HEK293 (cell line): ENCODE data around the gene TRH.

Source experiments
- CTCF ChIA-PET: fragments of 350-600 bp; formaldehyde crosslinking; extraction: SDS; loops from one replicate; lab custom pipeline; 2021; ENCODE audit warnings: antibody characterized with exemption; lab: Yijun Ruan, JAX
- POLR2A ChIA-PET: fragments of 300-600 bp; formaldehyde crosslinking; extraction: SDS; loops from one replicate; lab custom pipeline; 2020; ENCODE audit warnings: antibody characterized with exemption, inconsistent platforms; lab: Yijun Ruan, JAX
- H3K27ac ChIP-seq: fragments of 200-500 bp; sonication (Bioruptor generic); 2 replicates; pipeline ENCODE4 v1.5.1; 2014; ENCODE audit warnings: low read depth, low read length, control low read depth, inconsistent platforms; ENCODE audit errors: extremely low read depth
- H3K36me3 ChIP-seq, 2 experiments: fragments of 200-500 bp in 1 of 2; sonication (Bioruptor generic) in 1 of 2; 1 replicate in 1 of 2; 2 replicates in 1 of 2; pipeline ENCODE4 v1.5.1; 2014 to 2017; ENCODE audit warnings: inconsistent platforms in 2 of 2, low read length in 2 of 2; ENCODE audit not compliant: control insufficient read depth in 2 of 2, insufficient read depth in 1 of 2
- H3K4me1 ChIP-seq: fragments of 200-500 bp; sonication (Bioruptor generic); 2 replicates; pipeline ENCODE4 v1.5.1; 2014; ENCODE audit warnings: mild to moderate bottlenecking, low read length, inconsistent platforms; ENCODE audit not compliant: control insufficient read depth, insufficient read depth
- H3K4me3 ChIP-seq: 2 replicates; pipeline ENCODE4 v1.5.1; 2011; ENCODE audit warnings: low read depth, mild to moderate bottlenecking, control low read depth, low read length, moderate library complexity
- H3K9me3 ChIP-seq: fragments of 200-500 bp; sonication (Bioruptor generic); 2 replicates; pipeline ENCODE4 v1.5.1; 2014; ENCODE audit warnings: low read depth, low read length, inconsistent platforms; ENCODE audit not compliant: control insufficient read depth, insufficient read depth
- KLF16 ChIP-seq: fragments of 450-650 bp; formaldehyde crosslinking; IDR thresholded peaks from 2 replicates; pipeline ENCODE4 v1.5.1; 2017; ENCODE audit warnings: missing biosample characterization, missing genetic modification characterization
- MEIS1 ChIP-seq: sonication (generic); formaldehyde crosslinking; IDR thresholded peaks from 2 replicates; pipeline ENCODE4 v1.8.1; 2022; ENCODE audit warnings: missing genetic modification reagents, mild to moderate bottlenecking, borderline replicate concordance
- PRDM1 ChIP-seq: fragments of 450-650 bp; formaldehyde crosslinking; IDR thresholded peaks from 2 replicates; pipeline ENCODE4; 2016; ENCODE audit warnings: missing biosample characterization, missing genetic modification characterization
- SALL2 ChIP-seq: fragments of 450-650 bp; formaldehyde crosslinking; IDR thresholded peaks from 2 replicates; pipeline ENCODE4 v1.5.0; 2017; ENCODE audit warnings: missing biosample characterization, mild to moderate bottlenecking, missing genetic modification characterization, borderline replicate concordance
- SP7 ChIP-seq: fragments of 450-650 bp; formaldehyde crosslinking; IDR thresholded peaks from 2 replicates; pipeline ENCODE4 v1.5.1; 2016; ENCODE audit warnings: missing biosample characterization, missing genetic modification characterization
- ZNF140 ChIP-seq: fragments of 450-650 bp; formaldehyde crosslinking; IDR thresholded peaks from 2 replicates; pipeline ENCODE4 v1.5.1; 2016; ENCODE audit warnings: missing biosample characterization, missing genetic modification characterization
- ZNF221 ChIP-seq: fragments of 450-650 bp; formaldehyde crosslinking; IDR thresholded peaks from 2 replicates; pipeline ENCODE4 v1.5.1; 2017; ENCODE audit warnings: missing biosample characterization, missing genetic modification characterization, borderline replicate concordance
- ZNF239 ChIP-seq: fragments of 450-650 bp; formaldehyde crosslinking; IDR thresholded peaks from 2 replicates; pipeline ENCODE4 v1.5.1; 2016; ENCODE audit warnings: missing biosample characterization, missing genetic modification characterization
- ZNF391 ChIP-seq: fragments of 450-650 bp; formaldehyde crosslinking; IDR thresholded peaks from 2 replicates; pipeline ENCODE4 v1.5.1; 2016; ENCODE audit warnings: low read depth, missing biosample characterization, missing genetic modification characterization, borderline replicate concordance
- ZNF423 ChIP-seq: fragments of 450-650 bp; formaldehyde crosslinking; IDR thresholded peaks from 2 replicates; pipeline ENCODE4 v1.5.1; 2016; ENCODE audit warnings: missing biosample characterization, missing genetic modification characterization
- ZNF473 ChIP-seq: fragments of 450-650 bp; formaldehyde crosslinking; IDR thresholded peaks from 2 replicates; pipeline ENCODE4 v1.5.1; 2017; ENCODE audit warnings: missing biosample characterization, missing genetic modification characterization
- ZNF596 ChIP-seq: fragments of 450-650 bp; IDR thresholded peaks from 2 replicates; pipeline ENCODE4 v1.5.0; 2018; ENCODE audit warnings: missing biosample characterization, mild to moderate bottlenecking, missing genetic modification characterization, moderate library complexity
- ZNF621 ChIP-seq: fragments of 450-650 bp; formaldehyde crosslinking; IDR thresholded peaks from 2 replicates; pipeline ENCODE4 v1.5.1; 2017; ENCODE audit warnings: missing biosample characterization, missing genetic modification characterization
- ZNF701 ChIP-seq: fragments of 450-650 bp; formaldehyde crosslinking; IDR thresholded peaks from 2 replicates; pipeline ENCODE4 v1.5.1; 2016; ENCODE audit warnings: missing biosample characterization, missing genetic modification characterization
- ZNF76 ChIP-seq: fragments of 450-650 bp; formaldehyde crosslinking; IDR thresholded peaks from 2 replicates; pipeline ENCODE4; 2016; ENCODE audit warnings: low read depth, missing biosample characterization, missing genetic modification characterization, borderline replicate concordance
- ZNF785 ChIP-seq: fragments of 450-650 bp; formaldehyde crosslinking; IDR thresholded peaks from 2 replicates; pipeline ENCODE4 v1.5.1; 2016; ENCODE audit warnings: missing biosample characterization, missing genetic modification characterization
- ZNF843 ChIP-seq: fragments of 450-650 bp; formaldehyde crosslinking; IDR thresholded peaks from 2 replicates; pipeline ENCODE4 v1.5.1; 2016; ENCODE audit warnings: missing biosample characterization, missing genetic modification characterization
- TF ChIP-seq, protein P1 (sequence below): fragments of 450-650 bp; formaldehyde crosslinking; IDR thresholded peaks from 2 replicates; pipeline ENCODE4 v1.5.1; 2016; ENCODE audit warnings: missing biosample characterization, missing genetic modification characterization, borderline replicate concordance

TRH gene

DNA sequence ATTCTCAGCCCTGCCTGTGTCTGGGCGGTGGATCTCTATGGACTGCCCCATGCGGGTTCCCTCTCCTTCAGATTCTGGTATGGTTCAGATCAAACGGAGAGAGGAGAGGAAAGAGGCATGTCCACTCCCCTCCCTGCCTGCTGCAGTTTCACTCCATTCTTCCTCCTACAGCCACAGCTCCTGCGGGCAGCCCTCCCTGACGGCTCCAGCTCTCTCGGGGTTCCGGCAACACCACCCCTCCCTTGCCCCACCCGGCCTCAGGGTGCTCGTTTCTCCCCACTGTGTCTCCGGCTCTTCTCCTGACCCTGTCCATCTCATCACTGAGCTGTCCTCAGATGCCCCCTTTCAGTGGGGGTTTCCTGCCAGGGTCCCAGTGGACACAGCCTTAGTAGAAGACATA, 13.9 kb downstream of the TRH start:
- TF ChIP-seq, protein P1, sequence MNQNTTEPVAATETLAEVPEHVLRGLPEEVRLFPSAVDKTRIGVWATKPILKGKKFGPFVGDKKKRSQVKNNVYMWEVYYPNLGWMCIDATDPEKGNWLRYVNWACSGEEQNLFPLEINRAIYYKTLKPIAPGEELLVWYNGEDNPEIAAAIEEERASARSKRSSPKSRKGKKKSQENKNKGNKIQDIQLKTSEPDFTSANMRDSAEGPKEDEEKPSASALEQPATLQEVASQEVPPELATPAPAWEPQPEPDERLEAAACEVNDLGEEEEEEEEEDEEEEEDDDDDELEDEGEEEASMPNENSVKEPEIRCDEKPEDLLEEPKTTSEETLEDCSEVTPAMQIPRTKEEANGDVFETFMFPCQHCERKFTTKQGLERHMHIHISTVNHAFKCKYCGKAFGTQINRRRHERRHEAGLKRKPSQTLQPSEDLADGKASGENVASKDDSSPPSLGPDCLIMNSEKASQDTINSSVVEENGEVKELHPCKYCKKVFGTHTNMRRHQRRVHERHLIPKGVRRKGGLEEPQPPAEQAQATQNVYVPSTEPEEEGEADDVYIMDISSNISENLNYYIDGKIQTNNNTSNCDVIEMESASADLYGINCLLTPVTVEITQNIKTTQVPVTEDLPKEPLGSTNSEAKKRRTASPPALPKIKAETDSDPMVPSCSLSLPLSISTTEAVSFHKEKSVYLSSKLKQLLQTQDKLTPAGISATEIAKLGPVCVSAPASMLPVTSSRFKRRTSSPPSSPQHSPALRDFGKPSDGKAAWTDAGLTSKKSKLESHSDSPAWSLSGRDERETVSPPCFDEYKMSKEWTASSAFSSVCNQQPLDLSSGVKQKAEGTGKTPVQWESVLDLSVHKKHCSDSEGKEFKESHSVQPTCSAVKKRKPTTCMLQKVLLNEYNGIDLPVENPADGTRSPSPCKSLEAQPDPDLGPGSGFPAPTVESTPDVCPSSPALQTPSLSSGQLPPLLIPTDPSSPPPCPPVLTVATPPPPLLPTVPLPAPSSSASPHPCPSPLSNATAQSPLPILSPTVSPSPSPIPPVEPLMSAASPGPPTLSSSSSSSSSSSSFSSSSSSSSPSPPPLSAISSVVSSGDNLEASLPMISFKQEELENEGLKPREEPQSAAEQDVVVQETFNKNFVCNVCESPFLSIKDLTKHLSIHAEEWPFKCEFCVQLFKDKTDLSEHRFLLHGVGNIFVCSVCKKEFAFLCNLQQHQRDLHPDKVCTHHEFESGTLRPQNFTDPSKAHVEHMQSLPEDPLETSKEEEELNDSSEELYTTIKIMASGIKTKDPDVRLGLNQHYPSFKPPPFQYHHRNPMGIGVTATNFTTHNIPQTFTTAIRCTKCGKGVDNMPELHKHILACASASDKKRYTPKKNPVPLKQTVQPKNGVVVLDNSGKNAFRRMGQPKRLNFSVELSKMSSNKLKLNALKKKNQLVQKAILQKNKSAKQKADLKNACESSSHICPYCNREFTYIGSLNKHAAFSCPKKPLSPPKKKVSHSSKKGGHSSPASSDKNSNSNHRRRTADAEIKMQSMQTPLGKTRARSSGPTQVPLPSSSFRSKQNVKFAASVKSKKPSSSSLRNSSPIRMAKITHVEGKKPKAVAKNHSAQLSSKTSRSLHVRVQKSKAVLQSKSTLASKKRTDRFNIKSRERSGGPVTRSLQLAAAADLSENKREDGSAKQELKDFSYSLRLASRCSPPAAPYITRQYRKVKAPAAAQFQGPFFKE (tag by site-specific recombination) = no peak
- TF ChIP-seq ZNF843 = no peak
- no peak for TF ChIP-seq ZNF423
- TF ChIP-seq ZNF621 = no peak
- TF ChIP-seq, all 188 proteins: peak for 0
- Histone ChIP-seq H3K36me3 (no peaks in the 10 kb centered on the region), H3K9me3 (no peaks in the 10 kb centered on the region), H3K4me1 (no peaks in the 10 kb centered on the region), H3K4me3 (no peak overlapping the region), H3K27ac (no peak overlapping the region)
- CTCF ChIA-PET = no interaction called here
- POLR2A ChIA-PET = no interaction called here

GRCh38 chr3:129989414-129989813, 14.9 kb downstream of the TRH start:
- no peak overlapping the region for H3K27ac ChIP-seq
- no peak overlapping the region for H3K4me3 ChIP-seq
- H3K9me3 ChIP-seq = no peaks in the 10 kb centered on the region
- POLR2A ChIA-PET = no interaction called here
- H3K36me3 ChIP-seq = no peaks in the 10 kb centered on the region
- TF ChIP-seq PRDM1 = peak; percentile 19; the same call in 1 of the 2 replicates
- peak; percentile 45; the same call in 1 of the 2 replicates for TF ChIP-seq ZNF596 (tag by site-specific recombination)
- TF ChIP-seq ZNF701 = no peak
- TF ChIP-seq ZNF221 (tag by site-specific recombination) = no peak
- no peak for TF ChIP-seq ZNF785
- TF ChIP-seq, all 188 proteins: peak for 2
- H3K4me1 ChIP-seq = no peaks in the 10 kb centered on the region
- CTCF ChIA-PET = no interaction called here

DNA sequence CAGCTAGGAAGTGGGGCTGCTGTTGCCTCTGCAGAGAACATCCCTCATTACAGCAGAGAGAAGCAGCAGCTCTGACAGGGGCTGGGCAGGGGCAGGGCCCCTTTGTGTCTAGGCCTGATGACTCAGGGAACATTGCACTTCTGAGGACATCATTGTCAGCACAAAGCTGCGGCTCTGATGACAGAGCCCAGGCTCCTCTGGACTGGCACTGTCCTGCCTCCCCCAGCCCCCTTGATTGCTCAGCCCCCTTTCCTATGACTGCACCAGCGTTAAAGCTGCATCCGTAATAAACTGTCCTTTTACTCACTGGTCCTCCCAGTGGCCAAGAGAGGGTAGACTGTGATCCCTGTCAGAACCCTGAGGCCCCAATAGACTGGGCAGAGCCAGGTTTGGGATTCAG, 18.3 kb downstream of the TRH start:
- H3K4me1 ChIP-seq = no peaks in the 10 kb centered on the region
- CTCF ChIA-PET = interaction anchor here (0.6 to 0.7 kb wide), 2 partner anchors 8 to 251 kb away, joined by 3 read pairs; no protein-coding TSS in a partner anchor
- POLR2A ChIA-PET = no interaction called here
- H3K27ac ChIP-seq = no peak overlapping the region
- H3K36me3 ChIP-seq = no peaks in the 10 kb centered on the region
- H3K9me3 ChIP-seq = no peaks in the 10 kb centered on the region
- H3K4me3 ChIP-seq = no peak overlapping the region
- no peak for TF ChIP-seq ZNF239 (tag by site-specific recombination)
- no peak for TF ChIP-seq MEIS1
- no peak for TF ChIP-seq ZNF76 (tag by site-specific recombination)
- TF ChIP-seq SP7 = no peak
- no peak for TF ChIP-seq ZNF473 (tag by site-specific recombination)
- TF ChIP-seq ZNF391 = no peak
- TF ChIP-seq SALL2 = no peak
- TF ChIP-seq ZNF140 (tag by site-specific recombination) = no peak
- TF ChIP-seq KLF16 (tag by site-specific recombination) = no peak
